HG03045 (cell line): ENCODE results near the gene PAK4.
"Not testable (repeated sequence)": the region's sequence is repeated elsewhere in the genome, so short reads cannot be mapped to it uniquely, and the experiment has no call there.

Experiments
- ATAC-seq: cut with Tn5 transposase; IDR thresholded peaks from one replicate; pipeline ENCODE4 v1.9.1; 2021; ENCODE audit warnings: mild to moderate bottlenecking, moderate library complexity; ENCODE audit not compliant: unreplicated experiment

PAK4 gene

GRCh38 chr19:39128516-39129079 is 3.0 kb downstream of the PAK4 start:
- ATAC-seq: no peak

GRCh38 chr19:39129116-39129515 is 3.5 kb downstream of the PAK4 start:
- ATAC-seq: no peak

- ATAC-seq: no peak
Observed at GRCh38 chr19:39130337-39131254, 5.0 kb downstream of the PAK4 start.

GRCh38 chr19:39131255-39131755 is 5.7 kb downstream of the PAK4 start:
- ATAC-seq: no peak

- no peak for ATAC-seq
Observed at GRCh38 chr19:39132344-39132969, 6.9 kb downstream of the PAK4 start.

- ATAC-seq: no peak
Observed at GRCh38 chr19:39133431-39134270, 8.1 kb downstream of the PAK4 start.

- ATAC-seq: no peak
Observed at GRCh38 chr19:39135701-39136100, 10.1 kb downstream of the PAK4 start.

GRCh38 chr19:39136225-39136940 is 10.8 kb downstream of the PAK4 start:
- ATAC-seq: no peak

- no peak for ATAC-seq
Observed at GRCh38 chr19:39137131-39137530, 11.5 kb downstream of the PAK4 start.

- no peak for ATAC-seq
Observed at GRCh38 chr19:39138221-39139211, 12.9 kb downstream of the PAK4 start.

- no peak for ATAC-seq
Observed at GRCh38 chr19:39139305-39139874, 13.8 kb downstream of the PAK4 start.

GRCh38 chr19:39139971-39140453 is 14.4 kb downstream of the PAK4 start:
- no peak for ATAC-seq

- no peak for ATAC-seq
Observed at GRCh38 chr19:39140594-39140993, 15.0 kb downstream of the PAK4 start.

- ATAC-seq: no peak
Observed at GRCh38 chr19:39141929-39142328, 16.3 kb downstream of the PAK4 start.

GRCh38 chr19:39142630-39143029 is 17.0 kb downstream of the PAK4 start:
- ATAC-seq: no peak

- ATAC-seq: not testable (repeated sequence)
Observed at GRCh38 chr19:39143757-39144289, 18.2 kb downstream of the PAK4 start.

- no peak for ATAC-seq
Observed at GRCh38 chr19:39144290-39145071, 18.9 kb downstream of the PAK4 start.
